HEK293 (cell line): ENCODE data around the gene GLCE.

Source experiments
- CTCF ChIA-PET: fragments of 350-600 bp; formaldehyde crosslinking; extraction: SDS; loops from one replicate; lab custom pipeline; 2021; ENCODE audit warnings: antibody characterized with exemption; lab: Yijun Ruan, JAX
- POLR2A ChIA-PET: fragments of 300-600 bp; formaldehyde crosslinking; extraction: SDS; loops from one replicate; lab custom pipeline; 2020; ENCODE audit warnings: antibody characterized with exemption, inconsistent platforms; lab: Yijun Ruan, JAX
- H3K27ac ChIP-seq: fragments of 200-500 bp; sonication (Bioruptor generic); 2 replicates; pipeline ENCODE4 v1.5.1; 2014; ENCODE audit warnings: low read depth, low read length, control low read depth, inconsistent platforms; ENCODE audit errors: extremely low read depth
- H3K36me3 ChIP-seq, 2 experiments: fragments of 200-500 bp in 1 of 2; sonication (Bioruptor generic) in 1 of 2; 1 replicate in 1 of 2; 2 replicates in 1 of 2; pipeline ENCODE4 v1.5.1; 2014 to 2017; ENCODE audit warnings: inconsistent platforms in 2 of 2, low read length in 2 of 2; ENCODE audit not compliant: control insufficient read depth in 2 of 2, insufficient read depth in 1 of 2
- H3K4me1 ChIP-seq: fragments of 200-500 bp; sonication (Bioruptor generic); 2 replicates; pipeline ENCODE4 v1.5.1; 2014; ENCODE audit warnings: mild to moderate bottlenecking, low read length, inconsistent platforms; ENCODE audit not compliant: control insufficient read depth, insufficient read depth
- H3K4me3 ChIP-seq: 2 replicates; pipeline ENCODE4 v1.5.1; 2011; ENCODE audit warnings: low read depth, mild to moderate bottlenecking, control low read depth, low read length, moderate library complexity
- H3K9me3 ChIP-seq: fragments of 200-500 bp; sonication (Bioruptor generic); 2 replicates; pipeline ENCODE4 v1.5.1; 2014; ENCODE audit warnings: low read depth, low read length, inconsistent platforms; ENCODE audit not compliant: control insufficient read depth, insufficient read depth
- BCL11B ChIP-seq: fragments of 450-650 bp; formaldehyde crosslinking; IDR thresholded peaks from 2 replicates; pipeline ENCODE4 v1.5.1; 2016; ENCODE audit warnings: low read depth, missing biosample characterization, missing genetic modification characterization
- EGR2 ChIP-seq: fragments of 450-650 bp; formaldehyde crosslinking; IDR thresholded peaks from 2 replicates; pipeline ENCODE4 v1.5.1; 2016; ENCODE audit warnings: low read depth, missing biosample characterization, missing genetic modification characterization
- ELK4 ChIP-seq: IDR thresholded peaks from 2 replicates; pipeline ENCODE4 v1.6.1; 2011; ENCODE audit warnings: mild to moderate bottlenecking, low read depth, low read length, borderline replicate concordance
- KLF10 ChIP-seq: fragments of 450-650 bp; IDR thresholded peaks from 2 replicates; pipeline ENCODE4 v1.5.1; 2018; ENCODE audit warnings: missing biosample characterization, mild to moderate bottlenecking, missing genetic modification characterization
- KLF7 ChIP-seq: fragments of 450-650 bp; formaldehyde crosslinking; IDR thresholded peaks from 2 replicates; pipeline ENCODE4 v1.5.1; 2016; ENCODE audit warnings: missing biosample characterization, missing genetic modification characterization, borderline replicate concordance
- KLF8 ChIP-seq: fragments of 450-650 bp; formaldehyde crosslinking; IDR thresholded peaks from 2 replicates; pipeline ENCODE4 v1.5.1; 2016; ENCODE audit warnings: missing biosample characterization, missing genetic modification characterization
- PRDM4 ChIP-seq: fragments of 450-650 bp; formaldehyde crosslinking; IDR thresholded peaks from 2 replicates; pipeline ENCODE4 v1.5.1; 2017; ENCODE audit warnings: missing biosample characterization, missing genetic modification characterization
- TSHZ1 ChIP-seq: fragments of 450-650 bp; formaldehyde crosslinking; IDR thresholded peaks from 2 replicates; pipeline ENCODE4 v1.5.1; 2016; ENCODE audit warnings: missing biosample characterization, missing genetic modification characterization, borderline replicate concordance
- WT1 ChIP-seq: fragments of 450-650 bp; formaldehyde crosslinking; IDR thresholded peaks from 2 replicates; pipeline ENCODE4 v1.5.1; 2016; ENCODE audit warnings: missing biosample characterization, missing genetic modification characterization
- ZBTB21 ChIP-seq: fragments of 450-650 bp; formaldehyde crosslinking; IDR thresholded peaks from 2 replicates; pipeline ENCODE4 v1.5.1; 2017; ENCODE audit warnings: missing biosample characterization, missing genetic modification characterization
- ZBTB7A ChIP-seq: fragments of 450-650 bp; formaldehyde crosslinking; IDR thresholded peaks from 2 replicates; pipeline ENCODE4 v1.5.1; 2016; ENCODE audit warnings: low read depth, missing biosample characterization, missing genetic modification characterization
- ZNF16 ChIP-seq: fragments of 450-650 bp; formaldehyde crosslinking; IDR thresholded peaks from 2 replicates; pipeline ENCODE4 v1.5.1; 2016; ENCODE audit warnings: low read depth, missing biosample characterization, missing genetic modification characterization
- ZNF18 ChIP-seq: fragments of 450-650 bp; formaldehyde crosslinking; IDR thresholded peaks from 2 replicates; pipeline ENCODE4 v1.5.1; 2016; ENCODE audit warnings: missing biosample characterization, missing genetic modification characterization
- ZNF571 ChIP-seq: fragments of 450-650 bp; formaldehyde crosslinking; IDR thresholded peaks from 2 replicates; pipeline ENCODE4 v1.5.0; 2017; ENCODE audit warnings: missing biosample characterization, missing genetic modification characterization
- ZNF580 ChIP-seq: fragments of 450-650 bp; formaldehyde crosslinking; IDR thresholded peaks from 2 replicates; pipeline ENCODE4 v1.5.1; 2016; ENCODE audit warnings: missing biosample characterization, missing genetic modification characterization
- ZNF610 ChIP-seq: fragments of 450-650 bp; formaldehyde crosslinking; IDR thresholded peaks from 2 replicates; pipeline ENCODE4 v1.5.1; 2016; ENCODE audit warnings: missing biosample characterization, missing genetic modification characterization, borderline replicate concordance
- ZNF670 ChIP-seq: fragments of 450-650 bp; formaldehyde crosslinking; IDR thresholded peaks from 2 replicates; pipeline ENCODE4 v1.5.1; 2016; ENCODE audit warnings: missing biosample characterization, missing genetic modification characterization, low read depth
- ZNF777 ChIP-seq: fragments of 450-650 bp; formaldehyde crosslinking; IDR thresholded peaks from 2 replicates; pipeline ENCODE4 v1.5.1; 2017; ENCODE audit warnings: missing biosample characterization, missing genetic modification characterization, borderline replicate concordance

GLCE gene

GRCh38 chr15:69119001-69119400 is 41.4 kb upstream of the GLCE start:
- ChIA-PET CTCF (interaction anchor here (1.4 kb wide), 1 partner anchor 60 kb away, joined by 5 read pairs; no protein-coding TSS in a partner anchor), POLR2A (no interaction called here)
- no peak overlapping the region for H3K27ac ChIP-seq
- H3K4me1 ChIP-seq = no peaks in the 10 kb centered on the region; the same call in 1 of the 2 replicates
- no peaks in the 10 kb centered on the region for H3K9me3 ChIP-seq
- H3K4me3 ChIP-seq = no peak overlapping the region
- TF ChIP-seq BCL11B (tag by site-specific recombination) (no peak), KLF8 (no peak), ELK4 (no peak), KLF10 (tag by site-specific recombination) (no peak), EGR2 (tag by site-specific recombination) (no peak), ZBTB21 (tag by site-specific recombination) (no peak), KLF7 (no peak), ZBTB7A (tag by site-specific recombination) (no peak), TSHZ1 (no peak), ZNF571 (no peak), WT1 (no peak), ZNF16 (tag by site-specific recombination) (no peak), ZNF777 (tag by site-specific recombination) (no peak), ZNF18 (tag by site-specific recombination) (no peak), ZNF610 (tag by site-specific recombination) (no peak), ZNF670 (tag by site-specific recombination) (no peak), ZNF580 (tag by site-specific recombination) (no peak), PRDM4 (tag by site-specific recombination) (no peak)
- H3K36me3 ChIP-seq = no peaks in the 10 kb centered on the region
